Stomach smooth muscle (tissue), 2 donors: ENCODE measurements around the gene MRPL45.

Experiments
- H3K27ac ChIP-seq: one replicate; pipeline ENCODE4 v1.7.0; 2013; ENCODE audit warnings: mild to moderate bottlenecking, low read length, inconsistent platforms
- H3K27me3 ChIP-seq, 2 donors: one replicate each; pipeline ENCODE4 v1.7.0; 2013; ENCODE audit warnings: low read length in 2 of 2; ENCODE audit not compliant: insufficient read depth in 2 of 2, control insufficient read depth in 1 of 2
- H3K36me3 ChIP-seq, 2 donors: one replicate each; pipeline ENCODE4 v1.7.0; 2013; ENCODE audit warnings: low read length in 2 of 2; ENCODE audit not compliant: control insufficient read depth in 2 of 2, insufficient read depth in 2 of 2
- H3K4me1 ChIP-seq: one replicate; pipeline ENCODE4 v1.7.0; 2013; ENCODE audit warnings: low read length; ENCODE audit not compliant: control insufficient read depth, insufficient read depth
- H3K4me3 ChIP-seq, 2 donors: one replicate each; pipeline ENCODE4 v1.7.0; 2013; ENCODE audit warnings: low read length in 2 of 2
- H3K9ac ChIP-seq, 2 donors: one replicate each; pipeline ENCODE4 v1.7.0; 2013; ENCODE audit warnings: low read length in 2 of 2, mild to moderate bottlenecking in 1 of 2
- H3K9me3 ChIP-seq, 2 donors: one replicate each; pipeline ENCODE4 v1.7.0; 2013; ENCODE audit warnings: low read length in 2 of 2; ENCODE audit not compliant: control insufficient read depth in 2 of 2
- donor health status: healthy.
- donor health status: Pancreatic carcinoma.

MRPL45 gene

DNA sequence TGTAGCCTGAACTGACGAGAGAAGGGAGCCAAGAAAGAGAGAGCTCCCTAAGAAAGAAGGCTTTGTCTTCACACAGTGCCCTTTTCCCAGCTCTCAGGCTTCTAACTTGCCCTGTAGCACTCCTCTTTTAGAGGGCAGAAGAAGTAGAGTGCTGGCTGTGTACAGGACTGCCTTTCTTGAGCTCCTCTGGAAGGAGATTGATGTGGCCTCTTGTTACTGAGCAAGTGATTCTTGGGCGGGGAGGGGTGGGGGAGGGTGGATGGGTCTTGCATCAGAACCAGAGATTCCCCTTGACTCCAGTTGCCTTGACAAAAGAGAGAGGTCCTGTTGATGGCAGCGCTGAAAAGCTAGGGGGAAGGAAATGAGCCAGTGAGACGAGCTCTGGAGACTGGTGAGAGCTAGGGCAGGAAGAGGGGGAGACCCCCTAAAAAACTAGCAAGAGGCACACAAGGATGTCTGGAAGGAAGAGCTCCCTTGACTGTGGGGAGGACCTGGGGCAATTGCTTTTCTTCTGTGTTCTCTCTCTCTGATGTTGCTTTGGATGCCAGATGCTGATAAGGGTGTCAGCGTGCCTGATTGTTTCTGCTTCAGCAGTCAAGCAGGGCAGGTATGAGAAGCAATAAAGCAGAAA is 28.4 kb downstream of the MRPL45 start:
- H3K4me1 ChIP-seq = no peaks in the 10 kb centered on the region
- H3K27me3 ChIP-seq = peaks cover 2 to 4% of the 10 kb centered on the region in 2 donors
- no peak overlapping the region for H3K27ac ChIP-seq
- peaks cover 13 to 14% of the 10 kb centered on the region in 2 donors for H3K36me3 ChIP-seq
- H3K9ac ChIP-seq = no peak overlapping the region
- H3K9me3 ChIP-seq = no peaks in the 10 kb centered on the region
- no peak overlapping the region for H3K4me3 ChIP-seq

DNA sequence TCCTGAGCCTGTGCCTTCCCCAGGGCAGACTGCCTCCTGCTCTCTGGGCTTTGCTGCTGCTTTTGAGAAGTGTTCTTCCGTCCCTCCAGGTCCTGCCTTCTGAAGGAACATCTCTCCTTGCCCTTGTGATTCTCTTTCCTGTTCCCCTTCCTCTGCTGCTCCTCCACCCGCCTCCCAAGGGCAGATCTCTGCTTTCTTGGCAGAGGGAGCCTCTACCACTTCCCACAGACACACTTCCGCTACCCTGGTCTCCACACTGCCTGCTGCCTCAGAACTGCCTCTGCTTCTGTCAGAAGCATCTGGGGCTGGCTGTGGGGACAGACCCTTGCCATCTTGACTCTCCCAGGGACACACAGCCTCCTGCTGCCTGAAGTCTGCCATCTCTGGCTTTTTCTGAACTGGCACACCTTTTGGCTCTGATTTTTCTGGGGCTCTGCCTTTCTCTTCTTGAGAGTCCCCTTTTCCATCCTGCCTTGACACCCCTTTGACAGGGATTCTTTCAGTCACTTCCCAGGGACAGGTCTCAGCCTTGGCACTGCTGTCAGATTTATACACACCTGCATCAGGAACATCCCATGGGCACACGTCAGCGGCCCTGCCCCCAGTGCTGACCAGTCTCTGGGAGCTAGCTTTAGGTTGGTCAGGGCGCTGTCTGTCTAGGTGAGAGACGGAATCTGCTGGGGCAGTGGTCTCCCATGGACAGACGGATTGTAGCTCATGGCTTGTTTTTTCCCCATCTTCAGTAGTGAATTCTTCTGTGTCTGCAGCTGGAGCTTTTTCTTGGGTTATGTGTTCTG is 30.2 kb downstream of the MRPL45 start:
- H3K36me3 ChIP-seq = peaks cover 5 to 6% of the 10 kb centered on the region in 2 donors
- no peaks in the 10 kb centered on the region for H3K4me1 ChIP-seq
- H3K27ac ChIP-seq = no peak overlapping the region
- H3K9ac ChIP-seq = no peak overlapping the region
- H3K9me3 ChIP-seq = no peaks in the 10 kb centered on the region
- peaks cover 6% of the 10 kb centered on the region in 2 donors for H3K27me3 ChIP-seq
- no peak overlapping the region for H3K4me3 ChIP-seq

DNA sequence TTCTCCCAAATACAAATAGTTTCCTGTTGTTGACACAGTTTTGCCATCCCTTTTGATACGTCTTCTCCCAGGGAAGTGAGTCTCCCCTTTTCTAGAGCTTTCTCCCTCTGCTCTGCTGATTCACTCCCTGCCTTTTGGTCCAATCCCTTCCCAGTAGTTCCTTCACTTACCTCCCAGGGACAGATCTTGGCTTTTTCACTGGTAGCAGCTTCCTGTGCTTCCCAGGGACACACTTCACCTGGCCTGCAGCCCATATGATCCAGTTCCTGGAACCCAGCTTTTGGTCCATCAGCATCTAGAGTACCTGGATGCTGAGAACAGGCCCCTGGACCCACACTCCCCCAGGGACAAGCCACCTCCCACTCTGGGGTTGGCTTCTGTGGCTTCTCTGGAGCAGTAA is 31.0 kb downstream of the MRPL45 start:
- H3K9me3 ChIP-seq = no peaks in the 10 kb centered on the region

DNA sequence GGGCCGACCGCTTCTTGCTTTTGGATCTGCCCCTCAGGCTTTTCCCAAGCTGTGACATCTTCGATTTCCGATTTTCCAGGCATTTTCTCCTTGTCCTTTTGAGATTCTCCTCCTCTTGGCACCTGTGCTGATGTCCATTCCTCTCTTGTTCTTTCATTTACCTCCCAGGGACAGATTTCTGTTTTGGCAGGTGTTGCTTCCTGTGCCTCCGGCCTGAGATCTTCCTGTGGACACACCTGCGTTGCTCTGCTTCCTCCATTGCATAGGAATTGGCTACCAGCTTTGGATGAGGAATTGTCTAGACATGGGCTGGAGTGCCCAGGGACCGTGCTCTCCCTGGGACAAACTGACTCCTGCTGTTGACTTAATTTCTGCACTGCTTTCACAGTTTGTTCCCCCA is 31.7 kb downstream of the MRPL45 start:
- H3K9ac ChIP-seq = no peak overlapping the region
- no peak overlapping the region for H3K4me3 ChIP-seq
- H3K36me3 ChIP-seq = peaks cover 0 to 2% of the 10 kb centered on the region in 2 donors
- H3K27ac ChIP-seq = no peak overlapping the region
- peaks cover 6 to 14% of the 10 kb centered on the region in 2 donors for H3K27me3 ChIP-seq
- H3K4me1 ChIP-seq = no peaks in the 10 kb centered on the region
- H3K9me3 ChIP-seq = no peaks in the 10 kb centered on the region

More for the DNA sequence above, 31.0 kb downstream of the MRPL45 start:
- Histone ChIP-seq H3K4me3 (no peak overlapping the region), H3K36me3 (peaks cover 0 to 2% of the 10 kb centered on the region in 2 donors), H3K27ac (no peak overlapping the region), H3K27me3 (peaks cover 6 to 8% of the 10 kb centered on the region in 2 donors), H3K4me1 (no peaks in the 10 kb centered on the region), H3K9ac (no peak overlapping the region)

DNA sequence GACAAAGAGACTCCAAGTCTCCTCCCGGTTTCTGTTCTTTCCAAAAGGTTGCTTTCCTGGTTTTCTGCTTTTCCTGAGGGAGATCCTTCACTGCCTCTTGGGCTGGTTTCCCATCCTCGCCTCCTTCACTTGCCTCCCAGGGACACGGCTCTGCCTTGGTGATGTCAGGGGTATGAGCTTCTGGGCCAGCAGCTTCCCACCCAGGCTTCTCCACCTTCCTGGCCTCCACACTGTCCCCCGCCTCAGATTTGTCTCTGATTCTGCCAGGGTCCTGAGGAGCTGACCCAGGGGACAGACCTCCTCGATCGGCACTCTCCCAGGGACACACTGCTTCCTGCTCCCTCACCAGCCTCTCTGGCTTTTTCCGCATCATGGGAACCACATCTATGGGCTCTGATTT is 32.3 kb downstream of the MRPL45 start:
- Histone ChIP-seq H3K9me3 (no peaks in the 10 kb centered on the region), H3K4me3 (no peak overlapping the region), H3K27ac (no peak overlapping the region), H3K4me1 (no peaks in the 10 kb centered on the region), H3K36me3 (no peaks in the 10 kb centered on the region), H3K9ac (no peak overlapping the region), H3K27me3 (peaks cover 9 to 21% of the 10 kb centered on the region in 2 donors)

DNA sequence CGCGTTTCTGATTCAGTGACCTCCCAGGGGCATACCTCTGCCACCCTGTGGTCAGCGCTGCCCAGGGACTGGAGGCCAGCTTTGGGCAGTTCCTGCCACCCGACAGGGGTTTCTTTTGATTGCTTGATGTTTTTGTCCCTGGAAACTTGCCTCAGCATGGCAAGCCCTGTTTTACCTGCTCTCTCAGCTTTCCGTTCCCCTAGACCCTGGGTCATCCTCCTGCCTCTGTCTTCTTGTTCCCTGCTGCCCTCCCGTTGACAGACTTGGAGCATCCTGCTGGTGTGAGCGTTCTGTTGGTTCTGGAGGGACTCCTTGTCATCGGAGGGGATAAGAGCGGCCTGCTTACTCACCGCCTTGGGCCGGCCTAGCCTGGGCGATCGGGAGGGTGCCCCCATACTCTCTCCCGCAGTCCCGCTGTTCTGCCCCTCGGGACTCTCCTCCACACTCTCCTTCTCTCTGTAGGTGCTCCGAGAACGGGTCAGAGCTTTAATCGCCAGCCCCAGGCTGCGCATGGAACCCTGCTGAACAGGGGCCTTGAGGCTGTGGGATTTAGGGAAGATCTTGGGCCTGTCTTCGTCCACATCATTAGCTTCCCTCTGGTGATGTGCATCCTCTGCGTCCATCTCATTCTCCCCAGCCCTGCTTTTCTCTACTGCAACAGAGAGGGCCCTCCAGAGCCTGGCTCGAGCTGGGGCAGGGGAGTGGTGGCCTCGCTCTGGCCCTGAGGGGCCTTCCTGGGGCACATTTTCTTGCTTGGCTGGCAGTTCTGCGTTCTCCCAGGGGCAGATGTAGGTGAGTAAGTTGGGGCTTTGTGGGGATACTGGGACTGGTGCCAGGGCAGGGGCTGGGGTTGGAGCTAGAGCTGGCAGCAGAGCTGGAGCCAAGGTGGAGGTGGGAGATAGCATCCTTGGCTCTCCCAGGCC is 33.1 kb downstream of the MRPL45 start:
- no peak overlapping the region for H3K4me3 ChIP-seq
- H3K9ac ChIP-seq = no peak overlapping the region
- no peaks in the 10 kb centered on the region for H3K36me3 ChIP-seq
- H3K9me3 ChIP-seq = no peaks in the 10 kb centered on the region
- no peak overlapping the region for H3K27ac ChIP-seq
- peaks cover 9 to 23% of the 10 kb centered on the region in 2 donors for H3K27me3 ChIP-seq
- H3K4me1 ChIP-seq = no peaks in the 10 kb centered on the region

DNA sequence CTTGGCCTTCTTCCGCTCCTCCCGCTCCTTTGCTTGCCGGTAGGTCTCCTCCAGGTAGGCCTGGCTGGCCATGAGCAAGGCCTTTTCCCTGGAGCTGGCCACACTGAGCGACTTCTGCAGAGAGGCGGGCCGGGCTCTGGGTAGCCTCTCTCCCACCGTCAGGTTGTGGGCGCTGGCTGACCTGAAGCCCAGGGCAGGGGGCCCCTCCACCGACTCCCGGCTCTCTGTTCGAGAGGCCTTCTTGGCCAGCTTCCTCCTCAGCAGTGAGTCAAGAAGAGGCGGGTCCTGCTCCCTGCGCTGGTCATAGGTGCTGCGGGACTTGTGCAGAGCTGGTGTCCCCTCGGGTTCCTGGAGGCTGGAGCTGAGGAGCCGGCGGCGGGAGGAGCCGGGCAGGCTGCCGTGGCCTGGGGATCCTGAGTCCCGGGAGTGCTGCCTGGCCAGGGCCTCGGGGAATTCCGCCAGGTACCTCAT is 34.0 kb downstream of the MRPL45 start:
- Histone ChIP-seq H3K9ac (no peak overlapping the region), H3K4me1 (no peaks in the 10 kb centered on the region), H3K36me3 (no peaks in the 10 kb centered on the region), H3K27me3 (peaks cover 9 to 23% of the 10 kb centered on the region in 2 donors), H3K4me3 (no peak overlapping the region), H3K27ac (no peak overlapping the region), H3K9me3 (no peaks in the 10 kb centered on the region)

DNA sequence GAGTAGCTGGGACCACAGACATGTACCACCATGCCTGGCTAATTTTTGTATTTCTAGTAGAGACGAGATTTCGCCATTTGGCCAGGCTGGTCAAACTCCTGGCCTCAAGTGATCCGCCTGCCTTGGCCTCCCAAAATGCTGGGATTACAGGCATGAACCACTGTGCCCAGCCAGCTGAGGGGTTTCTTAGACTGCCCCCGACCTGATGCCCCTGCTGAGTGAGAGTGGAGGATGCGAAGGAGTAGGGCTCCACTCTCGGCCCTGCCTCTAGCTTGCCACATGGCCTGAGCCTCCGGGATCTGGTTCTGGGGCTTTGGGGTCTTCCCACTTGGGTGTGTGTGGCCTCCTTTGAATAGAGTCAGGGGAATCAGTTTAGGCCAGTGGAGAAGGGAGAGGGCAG is 35.8 kb downstream of the MRPL45 start:
- H3K27ac ChIP-seq = no peak overlapping the region
- H3K27me3 ChIP-seq = peaks cover 9 to 23% of the 10 kb centered on the region in 2 donors
- no peaks in the 10 kb centered on the region for H3K36me3 ChIP-seq
- H3K4me3 ChIP-seq = no peak overlapping the region
- no peaks in the 10 kb centered on the region for H3K4me1 ChIP-seq
- no peak overlapping the region for H3K9ac ChIP-seq
- H3K9me3 ChIP-seq = no peaks in the 10 kb centered on the region

DNA sequence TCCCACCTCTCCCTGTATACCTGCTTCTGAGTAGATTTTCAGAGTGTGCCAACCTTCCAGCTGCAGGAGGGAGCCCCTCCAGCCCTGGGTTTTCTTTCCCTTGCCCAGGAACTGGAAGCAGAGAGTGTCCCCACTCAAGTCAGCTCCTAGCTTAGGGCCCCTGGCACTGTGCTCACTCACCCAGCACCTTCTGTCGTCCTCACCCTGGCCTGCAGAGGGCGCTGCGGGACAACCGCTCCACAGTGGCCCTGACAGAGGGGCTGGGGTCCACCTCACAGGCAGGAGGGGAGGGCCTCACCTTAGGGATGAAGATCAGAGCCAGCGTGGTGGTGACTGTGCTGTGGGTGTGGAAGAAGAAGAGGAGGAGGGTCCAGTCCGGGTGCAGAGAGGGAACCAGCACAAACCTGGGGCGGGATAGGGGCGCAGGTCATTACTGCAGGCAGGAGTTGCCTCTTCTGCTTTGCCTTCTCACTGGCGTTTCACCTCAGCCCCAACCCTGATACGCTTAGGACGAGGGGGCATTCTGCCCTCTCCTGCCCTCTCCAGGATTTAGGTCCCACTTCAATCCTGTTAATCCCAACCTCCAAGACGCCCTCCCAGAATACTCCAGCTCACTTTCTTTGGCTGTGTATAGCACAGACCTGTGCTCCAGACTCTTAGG is 36.8 kb downstream of the MRPL45 start:
- Histone ChIP-seq H3K4me1 (no peaks in the 10 kb centered on the region), H3K4me3 (no peak overlapping the region)

More for the DNA sequence above, 36.8 kb downstream of the MRPL45 start:
- Histone ChIP-seq H3K9me3 (no peaks in the 10 kb centered on the region), H3K9ac (no peak overlapping the region), H3K36me3 (no peaks in the 10 kb centered on the region), H3K27me3 (peaks cover 9 to 23% of the 10 kb centered on the region in 2 donors), H3K27ac (no peak overlapping the region)
